ENCODE data around the gene FRMD4A.

GRCh38 chr10:14235566-14236195 is 95.0 kb downstream of the FRMD4A start:
- TF ChIP-seq POLR2A (IDR thresholded peaks at IDR 0.05) (no peak), CTCF (IDR thresholded peaks at IDR 0.05) (no peak)

All from uterus (tissue), 2 donors.